Measurements from ENCODE around the gene TRIM39. TPM values are rescaled to one million over a fixed set of nuclear protein-coding genes. Genes with fewer than 3 reads are reported as not detected.
"Not testable (repeated sequence)": the region's sequence is repeated elsewhere in the genome, so short reads cannot be mapped to it uniquely, and the experiment has no call there.

Gene TRIM39
- 24.6 and 25.7 TPM in 2 replicates for total RNA-seq (2014; rRNA removed; shearing (Covaris generic))

DNA sequence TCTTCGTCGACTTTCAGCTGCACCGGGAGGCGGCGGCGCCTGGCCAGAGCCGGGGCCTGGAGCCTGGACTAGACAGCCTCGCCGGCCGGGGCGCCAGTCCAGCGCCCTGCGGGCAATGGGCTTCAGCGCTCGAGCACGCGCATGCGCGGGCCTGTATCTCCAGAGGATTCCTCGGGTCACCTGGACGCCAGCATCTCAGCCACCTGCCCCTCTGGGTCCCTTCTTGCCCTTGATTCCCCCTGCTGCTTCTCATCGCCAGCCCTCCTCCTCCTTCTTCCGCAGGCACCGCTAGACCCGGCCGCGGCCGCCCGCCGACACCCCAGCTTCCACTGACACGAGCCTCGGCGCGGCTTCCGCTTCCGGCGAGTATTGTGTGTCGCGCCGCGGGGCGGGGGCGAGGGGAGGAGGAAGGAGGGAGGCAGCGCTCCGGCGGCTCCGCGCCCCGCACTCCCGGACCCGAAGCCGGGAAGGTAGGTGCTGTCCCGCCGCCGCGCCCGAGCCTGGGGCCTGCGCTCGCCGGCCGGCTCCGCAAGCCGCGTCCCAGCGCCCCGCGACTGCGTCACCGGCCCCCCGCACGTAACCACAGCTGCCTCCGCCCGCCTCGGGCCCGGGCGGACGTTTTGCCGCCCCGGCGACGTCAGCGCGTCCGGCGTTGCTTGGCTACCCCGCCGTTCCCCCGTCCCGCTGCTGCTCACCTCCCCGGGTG is at the start of gene TRIM39:
Gene TRIM39 (plus strand): TSS at position 402 of the 706 bp plus-strand sequence. CDS start 2,391 bp downstream, outside the sequence.
- peak; percentile 84 for DNase-seq (ENCODE audit: low spot score)
- in situ Hi-C loops (cut with HindIII; ENCODE audit: low sequenced_read_pairs), result no loop called here

- in situ Hi-C loops (cut with HindIII; ENCODE audit: low sequenced_read_pairs); DNase-seq (ENCODE audit: low spot score): not testable (repeated sequence)
These were observed 45.7 kb upstream of the TRIM39 start for GRCh38 chr6:30280988-30281387.

DNA sequence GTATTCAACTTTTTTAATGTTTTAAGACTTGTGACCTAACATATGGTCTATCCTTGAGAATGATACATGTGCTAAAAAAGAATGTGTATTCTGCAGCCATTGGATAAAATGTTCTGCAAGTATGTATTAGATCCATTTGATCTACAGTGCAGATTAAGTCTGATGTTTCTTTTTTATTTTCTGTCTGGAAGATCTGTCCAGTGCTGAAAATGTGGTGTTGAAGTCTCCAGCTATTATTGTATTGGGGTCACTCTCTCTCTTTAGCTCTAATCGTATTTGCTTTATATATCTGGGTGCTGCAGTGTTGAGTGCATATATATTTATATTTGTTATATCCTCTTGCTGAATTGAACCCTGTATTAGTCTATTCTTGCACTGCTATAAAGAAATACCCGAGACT is 44.2 kb upstream of the TRIM39 start:
- in situ Hi-C loops (cut with HindIII; ENCODE audit: low sequenced_read_pairs), result no loop called here
- DNase-seq (ENCODE audit: low spot score), result no peak

DNA sequence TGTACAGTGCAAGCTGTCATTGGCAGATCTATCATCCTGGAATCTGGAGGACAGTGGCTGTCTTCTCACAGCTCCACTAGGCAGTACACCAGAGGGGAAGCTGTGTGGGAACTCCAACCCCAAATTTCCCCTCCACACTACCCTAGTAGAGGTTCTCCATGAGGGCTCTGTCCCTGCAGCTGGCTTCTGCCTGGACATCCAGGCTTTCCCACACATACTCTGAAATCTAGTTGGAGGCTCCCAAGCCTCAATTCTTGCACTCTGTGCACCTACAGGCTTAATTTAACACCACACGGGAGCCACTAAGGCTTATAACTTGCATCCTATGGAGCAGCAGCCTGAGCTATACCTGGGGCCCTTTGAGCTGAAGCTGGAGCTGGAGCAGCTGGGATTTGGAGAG is 43.0 kb upstream of the TRIM39 start:
- in situ Hi-C loops (cut with HindIII; ENCODE audit: low sequenced_read_pairs), result no loop called here
- no peak for DNase-seq (ENCODE audit: low spot score)

DNA sequence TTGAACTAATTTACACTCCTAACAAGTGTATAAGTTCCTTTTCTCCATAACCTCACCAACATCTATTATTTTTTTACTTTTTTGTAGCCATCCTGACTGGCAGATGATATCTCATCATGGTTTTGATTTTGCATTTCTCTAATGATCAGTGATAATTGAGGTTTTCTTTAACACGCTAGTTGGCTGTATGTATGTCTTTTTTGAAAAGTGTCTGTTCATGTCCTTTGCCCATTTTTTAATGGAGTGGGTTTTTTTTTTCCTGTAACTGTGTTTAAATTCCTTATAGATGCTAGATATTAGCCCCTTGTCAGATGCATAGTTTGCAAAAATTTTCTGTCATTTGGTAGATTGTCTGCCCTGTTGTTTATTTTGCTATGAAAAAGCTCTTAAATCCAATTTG is 39.6 kb upstream of the TRIM39 start:
- in situ Hi-C loops (cut with HindIII; ENCODE audit: low sequenced_read_pairs), result no loop called here
- no peak for DNase-seq (ENCODE audit: low spot score)

- in situ Hi-C loops (cut with HindIII; ENCODE audit: low sequenced_read_pairs), result no loop called here
- no peak for DNase-seq (ENCODE audit: low spot score)
These were observed 30.9 kb upstream of the TRIM39 start for GRCh38 chr6:30295837-30296236.

GRCh38 chr6:30304002-30304401 is 22.7 kb upstream of the TRIM39 start:
- in situ Hi-C loops (cut with HindIII; ENCODE audit: low sequenced_read_pairs), result no loop called here
- no peak for DNase-seq (ENCODE audit: low spot score)

DNA sequence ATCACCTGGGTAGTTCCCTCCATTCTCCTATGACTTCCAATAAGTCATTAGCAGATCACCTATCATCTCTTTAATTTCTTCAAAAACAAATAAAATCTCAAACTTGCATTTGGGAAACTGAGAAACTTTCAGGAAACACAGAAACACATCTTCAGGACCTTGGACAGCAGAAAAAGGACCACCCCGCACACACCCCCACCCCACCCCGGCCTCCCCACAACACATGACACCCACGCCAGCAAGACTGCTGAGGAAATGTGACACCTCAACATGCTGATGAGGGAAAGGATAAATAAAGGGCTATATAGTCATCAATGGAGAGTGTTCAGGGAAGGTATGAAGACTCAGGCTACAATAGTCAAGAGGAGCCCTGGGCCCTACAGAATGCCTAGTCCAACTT is 15.6 kb upstream of the TRIM39 start:
- in situ Hi-C loops (cut with HindIII; ENCODE audit: low sequenced_read_pairs), result no loop called here
- no peak for DNase-seq (ENCODE audit: low spot score)

DNA sequence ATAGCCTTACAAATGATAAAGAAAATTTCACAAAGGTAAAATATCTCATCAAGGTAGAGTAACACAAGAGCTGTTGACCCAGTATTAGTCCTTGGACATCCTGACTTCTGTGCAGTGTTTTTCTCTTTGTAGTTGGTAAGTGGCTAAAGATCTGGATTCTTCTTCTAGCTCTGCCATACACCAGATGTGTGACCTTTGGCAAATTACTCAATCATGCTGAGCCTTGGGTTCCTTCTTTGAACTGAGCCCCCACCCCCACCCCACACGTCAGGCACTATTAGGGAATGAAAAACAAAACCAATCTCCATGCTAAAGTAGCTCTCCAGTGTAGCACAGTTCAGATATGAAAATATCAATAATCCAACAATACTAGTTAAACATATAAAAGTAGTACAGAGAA is 15.1 kb upstream of the TRIM39 start:
- in situ Hi-C loops (cut with HindIII; ENCODE audit: low sequenced_read_pairs), result no loop called here

DNA sequence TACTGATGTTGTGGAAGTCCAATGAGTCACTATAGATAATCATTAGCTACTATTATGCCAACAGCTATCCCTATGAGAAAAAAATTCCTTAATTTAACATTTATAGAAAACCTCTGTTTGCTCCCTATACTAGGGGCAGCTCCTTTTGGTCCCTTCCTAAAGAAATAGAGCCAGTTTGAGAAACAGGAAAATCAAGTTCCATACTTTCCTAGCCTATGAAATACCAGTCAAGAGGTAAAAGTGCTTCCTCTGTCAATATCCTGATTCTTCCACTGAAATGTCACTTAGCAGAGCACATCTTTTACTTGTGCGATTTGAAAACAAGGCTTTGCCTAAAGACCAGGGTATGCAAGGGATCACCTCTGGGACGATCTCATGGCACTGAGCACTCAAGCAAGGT is 14.5 kb upstream of the TRIM39 start:
- no peak for DNase-seq (ENCODE audit: low spot score)
- in situ Hi-C loops (cut with HindIII; ENCODE audit: low sequenced_read_pairs), result no loop called here

More for the DNA sequence above, 15.1 kb upstream of the TRIM39 start:
- no peak for DNase-seq (ENCODE audit: low spot score)

DNA sequence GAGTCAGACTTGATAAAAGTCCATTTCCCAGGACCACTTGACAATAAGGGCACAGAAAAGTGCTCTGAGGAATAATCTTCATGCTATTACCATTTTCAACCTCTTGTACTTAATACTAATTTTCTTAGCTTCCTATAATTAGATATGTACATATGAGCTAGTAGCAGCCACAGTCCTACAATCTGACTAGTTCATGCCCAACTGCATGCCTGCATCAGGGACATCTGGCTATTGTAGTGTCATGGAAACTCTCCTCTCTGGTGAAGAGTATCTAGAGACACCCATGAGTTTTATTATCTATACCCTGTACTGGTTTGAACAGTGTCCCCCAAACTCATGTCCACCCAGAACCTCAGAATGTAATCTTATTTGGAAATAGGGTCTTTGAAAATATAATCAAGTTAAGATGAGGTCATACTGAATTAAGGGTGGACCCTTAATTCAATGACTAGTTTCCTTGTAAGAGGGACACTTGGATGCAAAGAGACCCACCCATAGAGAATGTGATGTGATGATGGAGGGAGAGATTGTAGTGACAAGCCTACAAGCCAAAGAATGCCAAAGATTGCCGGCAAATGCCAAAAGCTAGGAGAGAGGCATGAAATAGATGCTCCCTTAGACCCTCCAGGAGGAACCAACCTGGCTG is 13.9 kb upstream of the TRIM39 start:
- in situ Hi-C loops (cut with HindIII; ENCODE audit: low sequenced_read_pairs), result no loop called here
- no peak for DNase-seq (ENCODE audit: low spot score)

- no peak for DNase-seq (ENCODE audit: low spot score)
- in situ Hi-C loops (cut with HindIII; ENCODE audit: low sequenced_read_pairs), result no loop called here
These were observed 11.6 kb upstream of the TRIM39 start for GRCh38 chr6:30315156-30315555.

DNA sequence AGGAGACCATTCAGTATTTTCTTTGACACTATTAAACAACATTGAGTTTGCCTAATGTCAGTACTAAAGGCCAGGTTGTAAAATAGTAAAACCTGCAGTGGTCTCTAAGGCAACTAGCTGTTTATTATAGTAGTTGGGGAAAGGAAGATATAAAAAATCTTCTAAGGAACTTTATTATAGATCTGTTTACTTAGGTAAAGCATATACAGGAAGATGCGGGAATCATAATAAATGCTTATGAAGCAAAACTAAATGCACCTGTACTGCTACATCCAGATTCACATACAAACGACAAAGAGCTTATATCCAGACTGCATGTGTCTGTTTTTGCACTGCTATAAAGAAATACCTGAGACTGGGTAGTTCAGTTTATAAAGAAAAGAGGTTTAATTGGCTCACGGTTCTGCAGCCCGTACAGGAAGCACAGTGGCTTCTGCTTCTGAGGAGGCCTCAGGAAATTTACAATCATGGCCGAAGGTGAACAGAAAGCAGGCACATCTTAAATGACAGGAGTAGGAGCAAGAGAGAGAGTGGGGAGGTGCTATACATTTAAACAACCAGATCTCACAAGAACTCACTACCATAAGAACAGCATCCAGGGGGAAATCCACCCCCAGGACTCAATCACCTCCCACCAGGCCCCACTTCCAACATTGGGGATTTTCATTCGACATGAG is 8.7 kb upstream of the TRIM39 start:
- DNase-seq (ENCODE audit: low spot score), result no peak
- in situ Hi-C loops (cut with HindIII; ENCODE audit: low sequenced_read_pairs), result no loop called here

- DNase-seq (ENCODE audit: low spot score), result no peak
- in situ Hi-C loops (cut with HindIII; ENCODE audit: low sequenced_read_pairs), result no loop called here
These were observed 7.4 kb upstream of the TRIM39 start for GRCh38 chr6:30319146-30319835.

- in situ Hi-C loops (cut with HindIII; ENCODE audit: low sequenced_read_pairs), result no loop called here
These were observed 4.9 kb upstream of the TRIM39 start for GRCh38 chr6:30321692-30322388.

DNA sequence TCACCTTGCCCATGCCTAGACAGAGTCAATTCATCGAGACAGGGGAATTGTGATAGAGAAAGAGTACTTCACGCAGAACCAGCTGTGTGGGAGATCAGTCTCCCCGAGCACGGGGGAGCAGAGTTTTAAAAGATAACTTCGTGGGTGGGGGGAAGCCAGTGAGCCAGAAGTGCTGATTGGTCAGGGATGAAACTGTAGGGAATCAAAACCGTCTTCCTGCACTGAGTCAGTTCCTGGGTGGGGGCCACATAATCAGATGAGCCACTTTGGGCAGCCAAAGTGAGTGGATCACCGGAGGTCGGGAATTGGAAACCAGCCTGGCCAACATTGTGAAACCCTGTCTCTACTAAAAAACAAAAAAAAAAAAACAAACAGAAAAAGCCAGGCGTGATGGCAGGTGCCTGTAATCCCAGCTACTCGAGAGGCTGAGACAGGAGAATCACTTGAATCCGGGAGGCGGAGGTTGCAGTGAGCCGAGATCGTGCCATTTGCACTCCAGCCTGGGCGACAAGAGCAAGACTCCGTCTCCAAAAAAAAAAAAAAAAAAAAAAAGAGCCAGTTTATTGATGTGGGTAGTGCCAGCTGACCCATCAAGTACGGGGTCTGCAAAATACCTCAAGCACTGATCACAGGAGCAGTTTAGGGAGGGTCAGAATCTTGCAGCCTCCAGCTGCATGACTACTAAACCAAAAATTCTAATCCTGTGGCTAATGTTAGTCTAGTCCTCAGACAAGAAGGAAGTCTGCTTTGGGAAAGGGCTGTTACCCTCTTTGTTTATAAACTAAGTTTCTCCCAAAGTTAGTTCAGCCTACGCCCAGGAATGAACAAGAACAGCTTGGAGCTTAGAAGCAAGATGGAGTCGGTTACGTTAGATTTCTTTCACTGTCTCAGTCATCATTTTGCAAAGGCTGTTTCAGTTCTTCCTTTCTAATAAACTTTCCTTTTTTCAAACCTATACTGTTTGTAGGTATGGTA is 3.9 kb upstream of the TRIM39 start:
- DNase-seq (ENCODE audit: low spot score), result no peak

More at GRCh38 chr6:30321692-30322388, 4.9 kb upstream of the TRIM39 start:
- no peak for DNase-seq (ENCODE audit: low spot score)

GRCh38 chr6:30323806-30324205 is 2.9 kb upstream of the TRIM39 start:
- in situ Hi-C loops (cut with HindIII; ENCODE audit: low sequenced_read_pairs), result no loop called here
- no peak for DNase-seq (ENCODE audit: low spot score)

More for the DNA sequence above, 3.9 kb upstream of the TRIM39 start:
- in situ Hi-C loops (cut with HindIII; ENCODE audit: low sequenced_read_pairs), result no loop called here
